Measurements from ENCODE around the gene PCDHGB1. TPM values are rescaled to one million over a fixed set of nuclear protein-coding genes. Genes with fewer than 3 reads are reported as not detected.
"Not testable (repeated sequence)": the region's sequence is repeated elsewhere in the genome, so short reads cannot be mapped to it uniquely, and the experiment has no call there.

The PCDHGB1 gene
- polyA plus RNA-seq, 1 experiment: 3.2 TPM

DNA sequence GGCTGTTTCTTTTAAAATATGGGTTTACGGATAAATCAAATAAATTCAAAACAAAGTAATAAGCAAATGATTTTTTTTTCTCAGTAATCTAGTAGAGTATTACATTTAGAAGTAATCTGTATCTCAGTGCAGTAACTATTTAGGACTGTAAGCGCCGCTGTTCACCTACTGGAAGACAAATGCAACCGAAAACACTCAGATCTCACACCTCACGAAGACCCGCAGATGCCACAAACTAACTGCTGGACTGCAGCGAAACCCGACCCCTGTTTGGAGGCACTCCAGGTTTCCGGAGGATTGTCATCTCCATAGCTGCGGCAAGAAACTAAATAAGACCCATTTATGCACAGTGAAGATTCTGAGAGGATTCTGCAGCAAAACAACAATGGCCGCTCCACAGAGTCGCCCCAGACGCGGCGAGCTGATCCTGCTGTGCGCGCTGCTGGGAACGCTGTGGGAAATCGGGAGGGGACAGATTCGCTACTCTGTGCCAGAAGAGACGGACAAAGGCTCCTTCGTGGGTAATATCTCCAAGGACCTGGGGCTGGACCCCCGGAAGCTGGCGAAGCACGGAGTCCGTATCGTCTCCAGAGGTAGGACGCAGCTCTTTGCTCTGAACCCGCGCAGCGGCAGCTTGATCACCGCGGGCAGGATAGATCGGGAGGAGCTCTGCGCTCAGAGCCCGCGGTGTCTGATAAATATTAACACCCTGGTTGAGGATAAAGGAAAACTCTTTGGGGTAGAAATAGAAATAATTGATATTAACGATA, 42.7 kb downstream of the PCDHGB1 start, which contains the start of gene PCDHGA8:
PCDHGA8 (plus strand) TSS at position 205 of the 770 bp plus-strand sequence; CDS start at position 386, 181 bp downstream.
- TF ChIP-seq, protein P1, sequence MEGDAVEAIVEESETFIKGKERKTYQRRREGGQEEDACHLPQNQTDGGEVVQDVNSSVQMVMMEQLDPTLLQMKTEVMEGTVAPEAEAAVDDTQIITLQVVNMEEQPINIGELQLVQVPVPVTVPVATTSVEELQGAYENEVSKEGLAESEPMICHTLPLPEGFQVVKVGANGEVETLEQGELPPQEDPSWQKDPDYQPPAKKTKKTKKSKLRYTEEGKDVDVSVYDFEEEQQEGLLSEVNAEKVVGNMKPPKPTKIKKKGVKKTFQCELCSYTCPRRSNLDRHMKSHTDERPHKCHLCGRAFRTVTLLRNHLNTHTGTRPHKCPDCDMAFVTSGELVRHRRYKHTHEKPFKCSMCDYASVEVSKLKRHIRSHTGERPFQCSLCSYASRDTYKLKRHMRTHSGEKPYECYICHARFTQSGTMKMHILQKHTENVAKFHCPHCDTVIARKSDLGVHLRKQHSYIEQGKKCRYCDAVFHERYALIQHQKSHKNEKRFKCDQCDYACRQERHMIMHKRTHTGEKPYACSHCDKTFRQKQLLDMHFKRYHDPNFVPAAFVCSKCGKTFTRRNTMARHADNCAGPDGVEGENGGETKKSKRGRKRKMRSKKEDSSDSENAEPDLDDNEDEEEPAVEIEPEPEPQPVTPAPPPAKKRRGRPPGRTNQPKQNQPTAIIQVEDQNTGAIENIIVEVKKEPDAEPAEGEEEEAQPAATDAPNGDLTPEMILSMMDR (IDR thresholded peaks at IDR 0.05; ENCODE audit: low read depth, low read length): peak; percentile 23; the same call in 1 of the 2 replicates
- CTCF ChIA-PET: interaction anchor here (0.7 to 3.9 kb wide), 4 partner anchors 10 to 172 kb away, joined by 3 to 31 read pairs (median 14); partner anchors contain the start of gene PCDHGA7
- Histone ChIP-seq H3K9me3 (ENCODE audit: control insufficient read depth, insufficient read depth, low read length) (peaks cover 57% of the 10 kb centered on the region), H3K27ac (ENCODE audit: low read depth, low read length) (no peak within 1 kb of the TSS), H3K27me3 (ENCODE audit: control insufficient read depth, insufficient read depth, low read length) (no peaks in the 10 kb centered on the region), H3K4me3 (ENCODE audit: low read depth, low read length) (0 out of 2 replicates have a peak within 1 kb of the TSS, but pooled peaks have one; percentile 17)
- POLR2A ChIA-PET: no interaction called here
- DNase-seq (ENCODE audit: low read depth, low spot score): no peak

DNA sequence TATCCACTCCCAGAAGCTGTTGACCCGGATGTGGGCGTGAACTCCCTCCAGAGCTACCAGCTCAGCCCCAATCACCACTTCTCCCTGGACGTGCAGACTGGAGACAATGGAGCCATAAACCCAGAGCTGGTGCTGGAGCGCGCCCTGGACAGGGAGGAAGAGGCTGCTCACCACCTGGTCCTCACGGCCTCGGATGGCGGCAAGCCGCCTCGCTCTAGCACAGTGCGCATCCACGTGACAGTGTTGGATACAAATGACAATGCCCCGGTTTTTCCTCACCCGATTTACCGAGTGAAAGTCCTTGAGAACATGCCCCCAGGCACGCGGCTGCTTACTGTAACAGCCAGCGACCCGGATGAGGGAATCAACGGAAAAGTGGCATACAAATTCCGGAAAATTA, 43.4 kb downstream of the PCDHGB1 start:
- ChIA-PET POLR2A (no interaction called here), CTCF (interaction anchor here (3.4 to 3.9 kb wide), 2 partner anchors 165 to 171 kb away, joined by 25 to 31 read pairs; no protein-coding TSS in a partner anchor)
- peaks cover 58% of the 10 kb centered on the region for H3K9me3 ChIP-seq (ENCODE audit: control insufficient read depth, insufficient read depth, low read length)
- no peak overlapping the region for H3K27ac ChIP-seq (ENCODE audit: low read depth, low read length)
- TF ChIP-seq, protein P1 (IDR thresholded peaks at IDR 0.05; ENCODE audit: low read depth, low read length): no peak
- H3K27me3 ChIP-seq (ENCODE audit: control insufficient read depth, insufficient read depth, low read length): no peaks in the 10 kb centered on the region
- no peak overlapping the region for H3K4me3 ChIP-seq (ENCODE audit: low read depth, low read length)
- DNase-seq (ENCODE audit: low read depth, low spot score): no peak

DNA sequence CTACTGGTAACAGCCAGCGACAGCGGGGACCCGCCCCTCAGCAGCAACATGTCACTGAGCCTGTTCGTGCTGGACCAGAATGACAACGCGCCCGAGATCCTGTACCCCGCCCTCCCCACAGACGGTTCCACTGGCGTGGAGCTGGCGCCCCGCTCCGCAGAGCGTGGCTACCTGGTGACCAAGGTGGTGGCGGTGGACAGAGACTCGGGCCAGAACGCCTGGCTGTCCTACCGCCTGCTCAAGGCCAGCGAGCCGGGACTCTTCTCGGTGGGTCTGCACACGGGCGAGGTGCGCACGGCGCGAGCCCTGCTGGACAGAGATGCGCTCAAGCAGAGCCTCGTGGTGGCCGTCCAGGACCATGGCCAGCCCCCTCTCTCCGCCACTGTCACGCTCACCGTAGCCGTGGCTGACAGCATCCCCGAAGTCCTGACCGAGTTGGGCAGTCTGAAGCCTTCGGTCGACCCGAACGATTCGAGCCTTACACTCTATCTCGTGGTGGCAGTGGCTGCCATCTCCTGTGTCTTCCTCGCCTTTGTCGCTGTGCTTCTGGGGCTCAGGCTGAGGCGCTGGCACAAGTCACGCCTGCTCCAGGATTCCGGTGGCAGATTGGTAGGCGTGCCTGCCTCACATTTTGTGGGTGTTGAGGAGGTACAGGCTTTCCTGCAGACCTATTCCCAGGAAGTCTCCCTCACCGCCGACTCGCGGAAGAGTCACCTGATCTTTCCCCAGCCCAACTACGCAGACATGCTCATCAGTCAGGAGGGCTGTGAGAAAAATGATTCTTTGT, 44.7 kb downstream of the PCDHGB1 start:
- H3K27ac ChIP-seq (ENCODE audit: low read depth, low read length); H3K4me3 ChIP-seq (ENCODE audit: low read depth, low read length); DNase-seq (ENCODE audit: low read depth, low spot score); H3K27me3 ChIP-seq (ENCODE audit: control insufficient read depth, insufficient read depth, low read length); POLR2A ChIA-PET: not testable (repeated sequence)
- H3K9me3 ChIP-seq (ENCODE audit: control insufficient read depth, insufficient read depth, low read length): peaks cover 56% of the 10 kb centered on the region
- CTCF ChIA-PET: interaction anchor here (1.0 to 4.3 kb wide), 4 partner anchors 18 to 171 kb away, joined by 3 to 40 read pairs (median 6); partner anchors contain the start of genes PCDHB14 and PCDHGA10

DNA sequence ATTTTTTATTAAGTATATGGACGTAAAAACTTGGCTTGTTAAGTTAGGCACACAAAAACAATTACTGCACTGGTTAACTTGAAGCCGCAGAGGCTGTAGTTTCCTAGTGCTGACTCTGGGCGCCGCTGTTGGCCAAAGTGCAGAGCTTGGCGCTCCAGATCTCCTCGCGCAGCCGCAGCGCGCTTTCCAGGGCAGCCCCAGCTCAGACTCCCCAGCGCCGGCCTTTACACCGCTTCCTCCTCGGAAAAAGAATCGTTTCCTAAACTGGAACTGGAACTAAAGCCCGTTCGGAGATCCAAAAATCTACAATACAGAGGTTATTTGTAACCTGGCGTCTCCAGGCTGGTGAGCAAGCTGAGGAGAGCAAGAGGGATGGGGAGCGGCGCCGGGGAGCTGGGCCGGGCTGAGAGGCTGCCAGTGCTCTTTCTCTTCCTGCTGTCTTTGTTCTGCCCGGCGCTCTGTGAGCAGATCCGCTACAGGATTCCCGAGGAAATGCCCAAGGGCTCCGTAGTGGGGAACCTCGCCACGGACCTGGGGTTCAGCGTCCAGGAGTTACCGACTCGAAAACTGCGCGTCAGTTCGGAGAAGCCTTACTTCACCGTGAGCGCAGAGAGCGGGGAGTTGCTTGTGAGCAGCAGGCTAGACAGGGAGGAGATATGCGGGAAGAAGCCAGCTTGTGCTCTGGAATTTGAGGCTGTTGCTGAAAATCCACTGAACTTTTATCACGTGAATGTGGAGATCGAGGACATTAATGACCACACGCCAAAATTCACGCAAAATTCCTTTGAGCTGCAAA, 48.1 kb downstream of the PCDHGB1 start, which contains the start of gene PCDHGB5:
PCDHGB5 (plus strand) TSS at position 192 of the 796 bp plus-strand sequence; CDS start at position 373, 181 bp downstream.
- peaks cover 61% of the 10 kb centered on the region for H3K9me3 ChIP-seq (ENCODE audit: control insufficient read depth, insufficient read depth, low read length)
- CTCF ChIA-PET: interaction anchor here (1.0 to 4.3 kb wide), 9 partner anchors 20 to 168 kb away, joined by 3 to 40 read pairs (median 4); partner anchors contain the start of genes PCDHGA1, PCDHGA12, PCDHGA2 and PCDHGB3
- POLR2A ChIA-PET; DNase-seq (ENCODE audit: low read depth, low spot score); H3K27ac ChIP-seq (ENCODE audit: low read depth, low read length); H3K27me3 ChIP-seq (ENCODE audit: control insufficient read depth, insufficient read depth, low read length): not testable (repeated sequence)
- TF ChIP-seq, protein P1 (IDR thresholded peaks at IDR 0.05; ENCODE audit: low read depth, low read length): peak; percentile 50
- H3K4me3 ChIP-seq (ENCODE audit: low read depth, low read length): peak within 1 kb of the TSS; percentile 41

DNA sequence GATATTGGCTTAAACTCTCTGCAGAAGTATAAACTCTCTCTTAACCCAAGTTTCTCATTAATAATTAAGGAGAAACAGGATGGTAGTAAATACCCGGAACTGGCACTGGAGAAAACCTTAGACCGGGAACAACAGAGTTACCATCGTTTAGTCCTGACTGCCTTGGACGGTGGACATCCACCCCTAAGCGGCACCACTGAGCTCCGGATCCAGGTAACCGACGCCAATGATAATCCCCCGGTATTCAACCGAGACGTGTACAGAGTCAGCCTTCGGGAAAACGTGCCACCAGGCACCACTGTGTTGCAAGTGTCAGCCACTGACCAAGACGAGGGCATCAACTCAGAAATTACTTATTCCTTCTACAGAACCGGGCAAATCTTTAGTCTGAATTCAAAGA, 48.7 kb downstream of the PCDHGB1 start:
- no peak for DNase-seq (ENCODE audit: low read depth, low spot score)
- H3K4me3 ChIP-seq (ENCODE audit: low read depth, low read length): no peak overlapping the region

More for the DNA sequence above, 48.7 kb downstream of the PCDHGB1 start:
- CTCF ChIA-PET: interaction anchor here (1.7 to 4.3 kb wide), 2 partner anchors 31 to 165 kb away, joined by 3 to 40 read pairs; partner anchors contain the start of gene PCDHGA12
- H3K9me3 ChIP-seq (ENCODE audit: control insufficient read depth, insufficient read depth, low read length): peaks cover 61% of the 10 kb centered on the region
- POLR2A ChIA-PET: no interaction called here
- no peaks in the 10 kb centered on the region for H3K27me3 ChIP-seq (ENCODE audit: control insufficient read depth, insufficient read depth, low read length)
- H3K27ac ChIP-seq (ENCODE audit: low read depth, low read length): no peak overlapping the region
- TF ChIP-seq, protein P1 (IDR thresholded peaks at IDR 0.05; ENCODE audit: low read depth, low read length): no peak

Measured in AG04450 (cell line).